GM12891 (cell line): ENCODE data around the gene B3GALT5.

Experiments
- PAX5 ChIP-seq: IDR thresholded peaks from 2 replicates; pipeline ENCODE4 v1.6.1; 2011; ENCODE audit warnings: low read length, moderate library complexity, mild to moderate bottlenecking; ENCODE audit not compliant: insufficient read depth, severe bottlenecking
- POLR2A ChIP-seq: IDR thresholded peaks from 2 replicates; pipeline ENCODE4 v1.6.1; 2011; ENCODE audit warnings: low read depth, low read length, control low read depth
- POLR2AphosphoS5 ChIP-seq: IDR thresholded peaks from 2 replicates; pipeline ENCODE4 v1.6.1; 2011; ENCODE audit warnings: low read depth, low read length, control low read depth
- POU2F2 ChIP-seq: IDR thresholded peaks from 2 replicates; pipeline ENCODE4 v1.6.1; 2011; ENCODE audit warnings: low read depth, mild to moderate bottlenecking, control low read depth, low read length, moderate library complexity
- SPI1 ChIP-seq: IDR thresholded peaks from 2 replicates; pipeline ENCODE4 v1.6.1; 2011; ENCODE audit warnings: low read depth, low read length, control low read depth
- TAF1 ChIP-seq: IDR thresholded peaks from 2 replicates; pipeline ENCODE4 v1.6.1; 2011; ENCODE audit warnings: low read depth, low read length, control low read depth

GRCh38 chr21:39659070-39659815 lies 46.5 kb downstream of the B3GALT5 start:
- TF ChIP-seq POLR2A = no peak
- no peak for TF ChIP-seq POLR2AphosphoS5
- TF ChIP-seq SPI1 = no peak
- TF ChIP-seq TAF1 = no peak
- TF ChIP-seq POU2F2 = no peak
- no peak for TF ChIP-seq PAX5
